GM18861 (cell line): ENCODE results near the gene RTKN2.

Source experiments
- ATAC-seq: cut with Tn5 transposase; IDR thresholded peaks from one replicate; pipeline ENCODE4 v1.9.1; 2021; ENCODE audit not compliant: unreplicated experiment

The RTKN2 gene

GRCh38 chr10:62230344-62231121, 38.1 kb downstream of the RTKN2 start:
- ATAC-seq: no peak

DNA sequence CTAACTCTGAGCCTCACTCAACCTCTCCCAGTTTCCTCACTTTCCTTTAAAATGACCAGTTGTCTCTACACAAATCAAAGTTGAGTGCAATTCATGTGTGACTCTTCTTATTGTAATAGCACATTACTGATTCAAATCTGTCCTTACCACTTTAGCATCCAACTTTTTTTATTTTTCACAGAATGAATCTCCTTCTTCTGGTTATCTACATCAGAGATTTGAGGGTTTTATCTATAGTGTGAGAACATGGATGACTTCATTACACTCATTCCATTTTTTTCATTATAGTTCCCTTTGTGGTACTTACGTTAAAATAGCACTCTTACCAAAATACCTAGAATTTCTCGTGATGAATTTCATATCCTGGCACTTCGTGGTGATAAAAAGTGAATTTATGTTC, 43.3 kb downstream of the RTKN2 start:
- ATAC-seq: no peak

GRCh38 chr10:62224606-62225005, 44.0 kb downstream of the RTKN2 start:
- no peak for ATAC-seq

DNA sequence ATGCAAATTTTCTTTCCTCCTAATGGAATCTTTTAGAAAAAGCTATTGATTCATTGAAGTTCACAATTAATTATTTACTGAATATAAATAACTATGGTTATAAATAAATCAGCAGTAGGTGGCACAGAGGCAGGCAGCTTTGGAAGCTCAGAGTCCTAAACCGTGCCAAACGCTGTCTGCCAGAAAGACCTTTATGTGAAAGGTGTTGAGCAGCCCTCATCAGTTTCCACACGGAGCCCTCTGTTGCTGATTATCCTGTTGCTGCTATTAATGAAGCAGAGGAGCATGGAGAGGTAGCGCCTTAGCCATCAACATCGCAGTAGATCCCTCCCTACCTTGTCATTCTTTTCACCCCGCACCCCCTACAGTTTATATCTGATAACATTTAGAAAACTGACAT, 51.0 kb downstream of the RTKN2 start:
- no peak for ATAC-seq

DNA sequence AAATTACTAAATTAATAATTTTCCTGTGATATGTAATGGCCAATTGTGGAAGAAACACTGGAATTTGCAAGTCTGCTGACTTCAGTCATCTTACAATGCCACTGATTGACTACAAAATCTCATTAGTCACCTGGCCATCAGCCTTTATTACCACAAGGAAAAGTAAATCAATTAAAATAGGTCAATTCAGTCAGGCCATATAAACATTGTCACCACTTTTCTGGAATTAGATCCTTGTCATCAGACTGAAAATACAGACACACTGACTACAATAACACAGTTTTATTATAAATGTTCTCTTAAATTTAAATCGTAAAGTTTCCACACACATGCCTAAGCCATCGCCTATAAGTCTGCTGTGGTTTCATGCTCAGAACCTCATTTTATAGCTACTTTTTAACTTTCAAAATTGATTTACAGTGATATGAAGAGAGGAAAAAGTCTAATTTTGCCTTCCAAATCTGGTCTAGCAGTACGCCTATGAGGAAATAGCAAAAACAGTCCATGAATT, 54.2 kb downstream of the RTKN2 start:
- ATAC-seq: no peak

- no peak for ATAC-seq
Observed at GRCh38 chr10:62205750-62206399, 62.8 kb downstream of the RTKN2 start.

DNA sequence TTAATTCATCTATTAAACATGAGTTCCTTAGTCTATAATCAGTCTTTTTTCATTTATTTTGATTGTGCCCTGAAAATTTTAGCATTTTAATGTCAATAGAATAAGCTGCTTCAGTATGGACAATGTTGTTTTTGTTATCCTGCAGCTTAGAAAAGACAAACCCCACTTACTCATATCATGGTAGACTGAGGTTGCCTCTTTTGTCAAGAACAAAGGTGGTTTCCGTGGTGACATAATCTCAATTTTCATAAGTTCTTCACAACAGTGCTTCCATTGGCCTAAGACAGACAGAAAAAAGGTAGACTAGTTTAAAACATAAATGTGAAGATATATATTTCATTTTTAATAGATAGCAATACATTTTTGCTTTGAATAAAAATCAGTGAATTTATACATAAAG, 69.1 kb downstream of the RTKN2 start:
- no peak for ATAC-seq

DNA sequence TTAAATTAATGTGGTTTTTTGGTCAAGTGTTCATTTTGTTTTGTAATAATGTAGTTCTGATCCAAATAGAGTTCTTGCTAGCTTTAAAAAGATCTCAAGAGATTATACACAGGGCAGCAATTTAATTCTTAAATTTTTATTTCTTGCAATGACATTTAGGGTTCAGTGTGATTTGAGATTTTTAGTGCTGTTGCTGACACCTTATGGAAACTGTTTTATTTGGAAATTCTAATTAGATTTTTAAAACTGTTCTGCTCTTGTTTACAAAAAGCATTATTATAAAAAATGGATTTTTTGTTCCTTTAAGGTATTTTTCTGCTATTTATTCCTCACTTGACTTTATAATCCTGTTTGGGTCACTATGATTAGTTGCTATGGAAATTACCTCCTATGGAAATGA, 72.1 kb downstream of the RTKN2 start:
- ATAC-seq: no peak

- no peak for ATAC-seq
Observed at GRCh38 chr10:62195675-62195926, 73.0 kb downstream of the RTKN2 start.

DNA sequence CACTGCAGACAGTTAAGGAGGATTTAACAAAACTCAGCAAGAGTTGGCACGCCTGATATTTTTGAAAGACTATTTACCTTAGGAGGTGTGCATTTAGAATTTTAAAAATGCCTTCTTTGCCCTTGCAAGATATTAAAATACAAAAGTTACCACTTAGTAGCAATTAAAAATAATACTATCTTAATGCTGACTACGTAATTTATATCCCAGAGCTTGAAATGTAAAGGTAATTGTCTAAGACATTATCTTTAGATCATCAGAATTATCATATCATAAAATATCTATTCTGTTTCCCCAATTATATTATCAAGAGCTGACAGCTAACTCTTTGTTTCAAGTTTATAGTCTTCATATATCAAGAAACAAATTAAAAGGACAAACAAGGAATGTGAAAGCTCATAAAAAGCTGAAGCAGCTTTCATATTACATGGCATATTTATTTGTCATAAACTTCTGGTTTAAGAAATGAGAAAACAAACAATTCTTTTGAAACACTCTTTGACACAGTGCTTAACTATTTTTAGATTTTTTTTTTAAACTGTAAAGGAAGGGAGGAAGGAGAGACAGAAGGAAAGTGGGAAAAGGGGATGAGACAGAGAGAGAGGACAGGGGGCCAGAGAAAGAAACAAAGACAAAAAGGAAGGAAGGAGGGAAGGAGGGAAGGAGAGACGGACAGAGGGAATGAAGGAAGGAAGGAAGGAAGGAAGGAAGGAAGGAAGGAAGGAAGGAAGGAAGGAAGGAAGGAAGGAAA, 73.5 kb downstream of the RTKN2 start:
- ATAC-seq: no peak

- no peak for ATAC-seq
Observed at GRCh38 chr10:62193479-62193878, 75.2 kb downstream of the RTKN2 start.

DNA sequence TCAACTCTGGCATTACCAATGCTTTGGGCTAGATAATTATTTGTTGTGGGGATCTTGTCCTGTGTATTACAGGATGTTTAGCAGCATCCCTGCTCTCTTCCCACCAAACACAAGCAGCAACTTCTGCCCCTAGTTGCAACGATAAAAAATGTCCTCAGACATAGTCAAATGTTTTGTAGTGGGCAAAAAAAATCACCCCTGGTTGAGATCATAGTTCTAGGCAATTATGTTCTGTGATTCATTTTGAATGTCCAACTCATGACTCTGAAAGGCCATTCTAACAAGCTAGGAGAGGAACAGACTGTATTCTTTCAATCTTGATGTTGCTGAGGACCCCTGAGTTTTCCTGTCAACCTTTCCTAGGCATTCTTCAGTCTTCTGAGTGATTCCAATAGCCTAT, 79.5 kb downstream of the RTKN2 start:
- no peak for ATAC-seq

DNA sequence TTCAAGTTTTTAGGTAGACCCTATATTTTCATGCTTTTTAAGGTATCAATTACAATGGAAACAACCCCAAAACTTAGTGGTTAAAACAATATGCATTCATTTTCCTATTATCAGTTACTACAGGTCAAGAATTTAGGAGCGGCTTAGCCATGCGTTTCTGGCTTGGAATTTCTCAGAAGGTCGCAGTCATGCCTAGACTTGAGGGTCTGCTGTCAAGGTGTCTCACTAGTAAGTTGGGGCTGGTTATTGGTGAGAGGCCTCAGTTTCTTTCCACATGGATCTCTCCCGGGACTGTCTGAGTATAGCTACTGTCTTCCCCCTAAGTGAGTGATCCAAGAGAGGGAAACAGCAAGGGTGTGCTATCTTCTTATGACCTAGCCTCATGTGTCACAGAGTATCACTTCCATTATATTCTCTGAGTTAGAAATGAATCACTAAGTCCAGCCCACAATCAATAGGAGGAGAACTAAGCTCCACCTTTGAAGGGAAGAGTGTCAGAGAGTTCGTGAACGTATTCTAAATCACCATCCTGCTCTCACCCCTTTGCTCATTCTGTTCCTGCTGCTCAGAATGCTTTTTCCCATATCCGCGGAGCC, 80.5 kb downstream of the RTKN2 start:
- ATAC-seq: no peak

GRCh38 chr10:62186999-62187675, 81.5 kb downstream of the RTKN2 start:
- ATAC-seq: no peak

GRCh38 chr10:62185919-62186692, 82.5 kb downstream of the RTKN2 start:
- ATAC-seq: no peak

DNA sequence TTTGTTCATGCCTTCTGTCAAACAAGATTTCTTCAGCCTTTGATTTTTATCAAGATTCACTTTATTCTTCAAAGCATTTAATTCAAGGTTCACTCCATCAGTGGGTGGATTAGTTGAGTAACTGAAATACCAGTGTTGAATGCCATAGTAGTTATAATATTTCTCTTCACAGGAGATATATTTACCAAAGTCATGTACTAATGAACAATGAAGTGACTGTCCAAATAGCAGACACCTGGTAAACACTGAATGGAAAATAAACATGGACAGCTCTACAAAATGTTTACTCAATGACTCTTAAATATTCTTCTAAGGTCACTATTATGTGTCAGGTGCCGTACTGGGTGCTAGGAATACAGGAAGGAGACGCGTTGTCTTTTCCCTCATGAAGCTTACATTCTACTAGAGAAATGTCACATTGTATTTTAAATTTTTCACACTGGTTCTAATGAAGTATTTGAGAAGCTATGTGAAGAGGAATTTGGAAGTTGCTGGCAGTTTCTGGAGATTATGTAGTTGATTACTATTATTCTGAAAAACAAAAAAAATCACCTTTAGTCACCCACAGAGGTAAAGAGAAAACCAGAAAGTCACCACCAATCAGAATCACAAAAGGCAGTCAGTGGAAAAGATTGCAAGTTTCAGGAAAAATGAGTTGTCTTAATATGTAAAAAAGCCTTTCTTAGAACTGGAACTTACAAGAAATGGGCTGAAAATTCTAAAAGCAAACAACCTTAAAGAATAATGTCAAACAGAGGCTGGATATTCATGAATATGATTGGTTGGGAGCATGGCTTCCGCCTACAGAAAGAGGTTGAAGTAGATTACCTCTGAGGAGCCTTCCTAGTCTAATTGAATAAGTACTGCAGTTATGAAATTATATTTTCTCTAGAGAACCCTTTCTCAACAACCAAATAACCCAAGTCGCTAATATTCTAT, 84.5 kb downstream of the RTKN2 start:
- ATAC-seq: no peak

GRCh38 chr10:62183442-62183841, 85.2 kb downstream of the RTKN2 start:
- ATAC-seq: peak; percentile 61

- no peak for ATAC-seq
Observed at GRCh38 chr10:62182595-62182994, 86.0 kb downstream of the RTKN2 start.

- no peak for ATAC-seq
Observed at GRCh38 chr10:62182171-62182570, 86.5 kb downstream of the RTKN2 start.
